Measurements from ENCODE around the gene MCOLN1.
"Not testable (repeated sequence)": the region's sequence is repeated elsewhere in the genome, so short reads cannot be mapped to it uniquely, and the experiment has no call there.

Gene MCOLN1

GRCh38 chr19:7545300-7545699, 22.9 kb downstream of the MCOLN1 start:
- DNase-seq, result no peak

- DNase-seq, result no peak
Measured at GRCh38 chr19:7545904-7546303, 23.5 kb downstream of the MCOLN1 start.

GRCh38 chr19:7547159-7547558, 24.7 kb downstream of the MCOLN1 start:
- DNase-seq, result no peak

- no peak for DNase-seq
Measured at GRCh38 chr19:7549429-7550148, 27.2 kb downstream of the MCOLN1 start.

GRCh38 chr19:7550169-7550770, 27.8 kb downstream of the MCOLN1 start:
- no peak for DNase-seq

GRCh38 chr19:7550987-7551761, 28.8 kb downstream of the MCOLN1 start:
- peak; percentile 93 for DNase-seq

- DNase-seq, result no peak
Measured at GRCh38 chr19:7552781-7553180, 30.4 kb downstream of the MCOLN1 start.

GRCh38 chr19:7554565-7554964, 32.1 kb downstream of the MCOLN1 start:
- DNase-seq, result no peak

GRCh38 chr19:7554990-7555864, 32.8 kb downstream of the MCOLN1 start:
- DNase-seq, result peak; percentile 79

- no peak for DNase-seq
Measured at GRCh38 chr19:7556696-7557315, 34.4 kb downstream of the MCOLN1 start.

- no peak for DNase-seq
Measured at GRCh38 chr19:7558667-7559066, 36.2 kb downstream of the MCOLN1 start.

GRCh38 chr19:7559102-7559501, 36.7 kb downstream of the MCOLN1 start:
- no peak for DNase-seq

- DNase-seq, result no peak
Measured at GRCh38 chr19:7560255-7560654, 37.8 kb downstream of the MCOLN1 start.

- no peak for DNase-seq
Measured at GRCh38 chr19:7561325-7561724, 38.9 kb downstream of the MCOLN1 start.

- no peak for DNase-seq
Measured at GRCh38 chr19:7562646-7563393, 40.4 kb downstream of the MCOLN1 start.

GRCh38 chr19:7564866-7565265, 42.4 kb downstream of the MCOLN1 start:
- DNase-seq, result no peak

GRCh38 chr19:7565332-7565731, 42.9 kb downstream of the MCOLN1 start:
- no peak for DNase-seq

- no peak for DNase-seq
Measured at GRCh38 chr19:7570761-7571160, 48.3 kb downstream of the MCOLN1 start.

GRCh38 chr19:7575434-7576040, 53.1 kb downstream of the MCOLN1 start:
- no peak for DNase-seq

GRCh38 chr19:7577422-7577821, 55.0 kb downstream of the MCOLN1 start:
- not testable (repeated sequence) for DNase-seq

GRCh38 chr19:7578127-7578526, 55.7 kb downstream of the MCOLN1 start:
- no peak for DNase-seq

Data from islet precursor cell (in vitro differentiated cells).